ENCODE measurements around the gene KAT7. TPM values are rescaled to one million over a fixed set of nuclear protein-coding genes. Genes with fewer than 3 reads are reported as not detected.

Gene KAT7
- total and polyA plus RNA-seq, 10 of the 15 experiments (the other 5 are each of a cell fraction or from before 2014, with no cell fraction given): 6.6 to 45.8 (median 26.3) TPM

- FAIRE-seq: no peak
- H2AFZ ChIP-seq (ENCODE audit: control insufficient read depth, low read depth, low read length): no peak overlapping the region
- RAD21 ChIA-PET (ENCODE audit: unreplicated experiment): interaction anchor here (0.8 kb wide), 1 partner anchor 85 kb away, joined by 3 read pairs; no protein-coding TSS in a partner anchor
- no peaks in the 10 kb centered on the region for H4K20me1 ChIP-seq (ENCODE audit: control insufficient read depth, insufficient read depth)
- H3K4me2 ChIP-seq (ENCODE audit: control insufficient read depth, insufficient read depth): no peak overlapping the region
- DNase-seq (ENCODE audit: low read depth, low spot score): no peak
- H3K27ac ChIP-seq (ENCODE audit: control insufficient read depth, insufficient read depth): no peak overlapping the region
- TF ChIP-seq RBBP5 (conservative IDR thresholded peaks at IDR 0.05) (no peak), CHD1 (IDR thresholded peaks at IDR 0.05; ENCODE audit: low read depth, low read length) (no peak), NRF1 (conservative IDR thresholded peaks at IDR 0.05; ENCODE audit: low read depth, low read length) (no peak), KLF5 (IDR thresholded peaks at IDR 0.05; ENCODE audit: partially characterized antibody) (no peak), EED (IDR thresholded peaks at IDR 0.05; ENCODE audit: low read depth) (no peak), ZNF207 (IDR thresholded peaks at IDR 0.05; ENCODE audit: borderline replicate concordance) (no peak), MTA3 (IDR thresholded peaks at IDR 0.05; ENCODE audit: borderline replicate concordance, low read length) (no peak), BCL11A (IDR thresholded peaks at IDR 0.05; ENCODE audit: low read depth, low read length) (no peak), SIX5 (IDR thresholded peaks at IDR 0.05; ENCODE audit: low read depth, low read length, severe bottlenecking) (no peak), NFXL1 (IDR thresholded peaks at IDR 0.05; ENCODE audit: borderline replicate concordance) (no peak), USF1 (IDR thresholded peaks at IDR 0.05; ENCODE audit: borderline replicate concordance, extremely low read length, insufficient read depth, low read depth, low read length) (no peak), EZH2 (IDR thresholded peaks at IDR 0.05; ENCODE audit: borderline replicate concordance, control insufficient read depth, low read depth, low read length) (no peak), NBN (IDR thresholded peaks at IDR 0.05) (no peak), SMAD5 (IDR thresholded peaks at IDR 0.05; ENCODE audit: low read depth) (no peak), SP1 (IDR thresholded peaks at IDR 0.05; ENCODE audit: low read depth, low read length) (no peak), CBX3 (IDR thresholded peaks at IDR 0.05; ENCODE audit: borderline replicate concordance, low read depth) (no peak), CUX1 (IDR thresholded peaks at IDR 0.05; ENCODE audit: insufficient replicate concordance, low read depth, low read length) (no peak), NFYA (IDR thresholded peaks at IDR 0.05; ENCODE audit: borderline replicate concordance, low read depth, low read length) (no peak)
- intact Hi-C loops (cut with micrococcal nuclease; ENCODE audit: unreplicated experiment): loop anchor here (5.0 kb wide), 1 partner anchor 216 kb away; no protein-coding TSS in a partner anchor
- peaks cover 3% of the 10 kb centered on the region; the same call in 1 of the 2 replicates for H3K4me1 ChIP-seq (ENCODE audit: control insufficient read depth, insufficient read depth, low read length)
- CTCF ChIA-PET: interaction anchor here (0.9 to 3.6 kb wide), 6 partner anchors 18 to 216 kb away, joined by 3 to 10 read pairs (median 4); no protein-coding TSS in a partner anchor
- BruUV-seq (replicated peaks): no TSS peak
- SMC1A ChIA-PET (ENCODE audit: uncharacterized antibody, unreplicated experiment): interaction anchor here (1.3 to 1.6 kb wide), 2 partner anchors 43 to 75 kb away, joined by 3 to 5 read pairs; no protein-coding TSS in a partner anchor
- H3K36me3 ChIP-seq (ENCODE audit: control insufficient read depth in 2 of 2, insufficient read depth in 2 of 2, low read length in 1 of 2): no peaks in the 10 kb centered on the region
- peaks cover 7% of the 10 kb centered on the region for H3K79me2 ChIP-seq (ENCODE audit: control insufficient read depth, insufficient read depth, low read length)
- in situ Hi-C loops (cut with MboI): no loop called here
- no peak overlapping the region for H3K9ac ChIP-seq (ENCODE audit: control insufficient read depth, insufficient read depth, low read length)
- no peak overlapping the region for H3K4me3 ChIP-seq
- POLR2A ChIA-PET: interaction anchor here (1.1 kb wide), 1 partner anchor 76 kb away, joined by 3 read pairs; the partner anchor contains the start of gene SLC35B1
- H3K9me3 ChIP-seq (replicated peaks; ENCODE audit: control insufficient read depth, insufficient read depth, low read length): no peaks in the 10 kb centered on the region
- no peaks in the 10 kb centered on the region; a peak in 1 of 4 replicates for H3K27me3 ChIP-seq (replicated peaks in 1 of 2; ENCODE audit: control insufficient read depth in 2 of 2, insufficient read depth in 2 of 2, low read length in 1 of 2)
- ATAC-seq: no peak
Observed at GRCh38 chr17:49783791-49784190, 4.7 kb upstream of the KAT7 start.

All from GM12878 (cell line).